SK-N-SH (cell line): ENCODE data around the gene SEMA4B. TPM values are rescaled to one million over a fixed set of nuclear protein-coding genes. Genes with fewer than 3 reads are reported as not detected.

Source experiments
- CTCF ChIA-PET: fragments of 300-600, 350-600 bp; formaldehyde crosslinking; extraction: SDS; loops from one replicate; lab custom pipeline; 2021; lab: Yijun Ruan, JAX
- POLR2A ChIA-PET: fragments of 350-600 bp; sonication (Branson Sonifier 250); formaldehyde crosslinking; extraction: SDS; loops from one replicate; lab custom pipeline; 2020; ENCODE audit warnings: antibody characterized with exemption, inconsistent platforms; lab: Yijun Ruan, JAX
- DNase-seq: peaks from one replicate; pipeline ENCODE4 v3.0.0; 2012
- H2AFZ ChIP-seq: fragments of 200-600 bp; sonication (generic); 2 replicates; pipeline ENCODE4 v1.8.1; 2016; ENCODE audit warnings: antibody characterized with exemption, mild to moderate bottlenecking, low read depth
- H3F3A ChIP-seq: fragments of 200-600 bp; sonication (generic); replicated peaks from 2 replicates; pipeline ENCODE3; 2016; ENCODE audit warnings: antibody characterized with exemption, mild to moderate bottlenecking; ENCODE audit not compliant: insufficient read depth
- H3K27ac ChIP-seq, 2 experiments: fragments of 200-500 bp in 1 of 2; fragments of 200-600 bp in 1 of 2; sonication (Bioruptor generic) in 1 of 2; sonication (generic), shearing (Covaris generic) in 1 of 2; 2 replicates each; pipeline versions ENCODE4 v1.5.1 to v1.6.1; 2014 to 2016; ENCODE audit warnings: low read depth in 2 of 2, inconsistent platforms in 1 of 2, low read length in 1 of 2, mild to moderate bottlenecking in 1 of 2, mixed read lengths in 1 of 2
- H3K27me3 ChIP-seq: fragments of 200-600 bp; sonication (generic), shearing (Covaris generic); 2 replicates; pipeline ENCODE4 v1.6.1; 2016; ENCODE audit warnings: mixed run types; ENCODE audit not compliant: insufficient read depth
- H3K36me3 ChIP-seq, 2 experiments: fragments of 200-500 bp in 1 of 2; fragments of 200-600 bp in 1 of 2; sonication (Bioruptor generic) in 1 of 2; sonication (generic) in 1 of 2; replicated peaks in 1 of 2; 2 replicates each; pipeline versions ENCODE3 to v1.5.1; 2014 to 2016; ENCODE audit warnings: low read length in 1 of 2, mild to moderate bottlenecking in 1 of 2; ENCODE audit not compliant: insufficient read depth in 2 of 2, control insufficient read depth in 1 of 2
- H3K4me1 ChIP-seq, 2 experiments: fragments of 200-500 bp in 1 of 2; fragments of 200-600 bp in 1 of 2; sonication (Bioruptor generic) in 1 of 2; sonication (generic), shearing (Covaris generic) in 1 of 2; 2 replicates each; pipeline versions ENCODE4 v1.5.1 to v1.6.1; 2014 to 2016; ENCODE audit warnings: low read depth in 1 of 2, low read length in 1 of 2, mixed run types in 1 of 2; ENCODE audit not compliant: insufficient read depth in 2 of 2, control insufficient read depth in 1 of 2
- H3K4me2 ChIP-seq: fragments of 200-600 bp; sonication (generic), shearing (Covaris generic); 2 replicates; pipeline ENCODE4 v1.6.1; 2017; ENCODE audit warnings: mixed run types
- H3K4me3 ChIP-seq, 2 experiments: fragments of 200-500 bp in 1 of 2; fragments of 200-600 bp in 1 of 2; sonication (Bioruptor generic) in 1 of 2; sonication (generic), shearing (Covaris generic) in 1 of 2; 2 replicates each; pipeline versions ENCODE4 v1.5.1 to v1.8.1; 2014 to 2016; ENCODE audit warnings: low read depth in 2 of 2, inconsistent platforms in 1 of 2, low read length in 1 of 2, mild to moderate bottlenecking in 1 of 2, mixed read lengths in 1 of 2, moderate library complexity in 1 of 2
- H3K79me2 ChIP-seq: fragments of 200-600 bp; sonication (generic); 2 replicates; pipeline ENCODE4 v1.8.1; 2017; ENCODE audit warnings: mild to moderate bottlenecking; ENCODE audit not compliant: insufficient read depth
- H3K9ac ChIP-seq: fragments of 200-600 bp; sonication (generic); 2 replicates; pipeline ENCODE4 v1.6.1; 2017; ENCODE audit warnings: mixed run types
- H3K9me2 ChIP-seq: fragments of 200-600 bp; sonication (generic); 2 replicates; pipeline ENCODE4 v1.6.1; 2017; ENCODE audit warnings: mixed run types
- H3K9me3 ChIP-seq: fragments of 200-600 bp; sonication (generic); 2 replicates; pipeline ENCODE4 v1.6.1; 2017; ENCODE audit warnings: mixed run types, mild to moderate bottlenecking, moderate library complexity
- H4K20me1 ChIP-seq: fragments of 200-600 bp; sonication (generic); 2 replicates; pipeline ENCODE4 v1.6.1; 2017; ENCODE audit warnings: mild to moderate bottlenecking, mixed run types; ENCODE audit not compliant: insufficient read depth
- EZH2phosphoT487 ChIP-seq: fragments of 200-600 bp; sonication (generic); IDR thresholded peaks from 2 replicates; pipeline ENCODE4 v1.6.1; 2017; ENCODE audit warnings: low read depth, mixed run types, mild to moderate bottlenecking, antibody characterized with exemption, moderate library complexity, borderline replicate concordance
- FOXJ3 ChIP-seq: sonication (generic); formaldehyde crosslinking; IDR thresholded peaks from 2 replicates; pipeline ENCODE4 v1.5.1; 2020; ENCODE audit warnings: mild to moderate bottlenecking, missing genetic modification reagents
- FOXM1 ChIP-seq: IDR thresholded peaks from 2 replicates; pipeline ENCODE4 v1.4.0; 2012; ENCODE audit warnings: low read depth, mild to moderate bottlenecking
- GATA2 ChIP-seq: sonication (generic); formaldehyde crosslinking; IDR thresholded peaks from 2 replicates; pipeline ENCODE4 v1.5.0; 2020; ENCODE audit warnings: mild to moderate bottlenecking, missing genetic modification reagents
- NFIC ChIP-seq: IDR thresholded peaks from 2 replicates; pipeline ENCODE4 v1.4.0; 2012; ENCODE audit warnings: borderline replicate concordance
- NRF1 ChIP-seq: IDR thresholded peaks from 2 replicates; pipeline ENCODE4 v1.6.1; 2012; ENCODE audit warnings: low read depth, mild to moderate bottlenecking, low read length
- RCOR1 ChIP-seq: fragments of 150-350 bp; IDR thresholded peaks from 2 replicates; pipeline ENCODE4 v1.6.1; 2017; ENCODE audit warnings: antibody characterized with exemption, low read length
- REST ChIP-seq: IDR thresholded peaks from 2 replicates; pipeline ENCODE4 v1.6.1; 2012; ENCODE audit warnings: mild to moderate bottlenecking, low read depth, low read length, moderate library complexity
- RFX5 ChIP-seq: IDR thresholded peaks from 2 replicates; pipeline ENCODE4 v1.6.1; 2012; ENCODE audit warnings: mild to moderate bottlenecking, improper control_type of control experiment, low read length
- RXRA ChIP-seq: IDR thresholded peaks from 2 replicates; pipeline ENCODE4 v1.4.0; 2012; ENCODE audit warnings: low read depth, mild to moderate bottlenecking, borderline replicate concordance
- TAF1 ChIP-seq: IDR thresholded peaks from 2 replicates; pipeline ENCODE4 v1.6.1; 2012; ENCODE audit warnings: low read depth, mild to moderate bottlenecking, low read length, moderate library complexity, borderline replicate concordance
- TEAD4 ChIP-seq: IDR thresholded peaks from 2 replicates; pipeline ENCODE4 v1.4.0; 2012; ENCODE audit warnings: mild to moderate bottlenecking, borderline replicate concordance; ENCODE audit not compliant: insufficient read depth
- USF1 ChIP-seq: IDR thresholded peaks from 2 replicates; pipeline ENCODE4 v1.4.0; 2012; ENCODE audit warnings: low read depth, borderline replicate concordance
- YY1 ChIP-seq: IDR thresholded peaks from 2 replicates; pipeline ENCODE4 v1.4.0; 2012; ENCODE audit warnings: low read depth, mild to moderate bottlenecking
- WGBS: methylation state at CpG from one replicate; pipeline ENCODE4 v1.1.6; 2017; ENCODE audit warnings: low lambda C conversion rate; 5-methylcytosine and 5-hydroxymethylcytosine counted together
- polyA plus RNA-seq, 3 experiments: library from polyadenylated mRNA; depleted of rRNA; stranded (reverse); fragments of >200 nt; gene quantifications; 2 replicates each; pipeline ENCODE4 v1.2.3, GENCODE V29; 2012
- TF ChIP-seq, protein P1 (sequence below): IDR thresholded peaks from 2 replicates; pipeline ENCODE4 v1.4.0; 2012; ENCODE audit warnings: low read depth
- TF ChIP-seq, protein P2 (sequence below): fragments of 150-350 bp; IDR thresholded peaks from 2 replicates; pipeline ENCODE4 v1.6.1; 2017; ENCODE audit warnings: antibody characterized with exemption, low read length, low read depth, borderline replicate concordance
- TF ChIP-seq, protein P3 (sequence below): fragments of 200-600 bp; sonication (generic); IDR thresholded peaks from 2 replicates; pipeline ENCODE4 v1.6.1; 2017; ENCODE audit warnings: antibody characterized with exemption, mild to moderate bottlenecking, moderate library complexity

SEMA4B gene
- polyA plus RNA-seq, 1 of the 3 experiments (the other 2 are of a cell fraction), result 38.9 TPM

- TF ChIP-seq REST (no peak), NFIC (peak; percentile 77), FOXJ3 (0 out of 2 replicates have a peak, but pooled peaks have one; percentile 28), EZH2phosphoT487 (no peak), TEAD4 (peak; percentile 63), YY1 (no peak)
- TF ChIP-seq, protein P1, sequence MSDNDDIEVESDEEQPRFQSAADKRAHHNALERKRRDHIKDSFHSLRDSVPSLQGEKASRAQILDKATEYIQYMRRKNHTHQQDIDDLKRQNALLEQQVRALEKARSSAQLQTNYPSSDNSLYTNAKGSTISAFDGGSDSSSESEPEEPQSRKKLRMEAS, result peak; percentile 82
- TF ChIP-seq, protein P2, sequence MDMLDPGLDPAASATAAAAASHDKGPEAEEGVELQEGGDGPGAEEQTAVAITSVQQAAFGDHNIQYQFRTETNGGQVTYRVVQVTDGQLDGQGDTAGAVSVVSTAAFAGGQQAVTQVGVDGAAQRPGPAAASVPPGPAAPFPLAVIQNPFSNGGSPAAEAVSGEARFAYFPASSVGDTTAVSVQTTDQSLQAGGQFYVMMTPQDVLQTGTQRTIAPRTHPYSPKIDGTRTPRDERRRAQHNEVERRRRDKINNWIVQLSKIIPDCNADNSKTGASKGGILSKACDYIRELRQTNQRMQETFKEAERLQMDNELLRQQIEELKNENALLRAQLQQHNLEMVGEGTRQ, result no peak
- TF ChIP-seq, protein P3, sequence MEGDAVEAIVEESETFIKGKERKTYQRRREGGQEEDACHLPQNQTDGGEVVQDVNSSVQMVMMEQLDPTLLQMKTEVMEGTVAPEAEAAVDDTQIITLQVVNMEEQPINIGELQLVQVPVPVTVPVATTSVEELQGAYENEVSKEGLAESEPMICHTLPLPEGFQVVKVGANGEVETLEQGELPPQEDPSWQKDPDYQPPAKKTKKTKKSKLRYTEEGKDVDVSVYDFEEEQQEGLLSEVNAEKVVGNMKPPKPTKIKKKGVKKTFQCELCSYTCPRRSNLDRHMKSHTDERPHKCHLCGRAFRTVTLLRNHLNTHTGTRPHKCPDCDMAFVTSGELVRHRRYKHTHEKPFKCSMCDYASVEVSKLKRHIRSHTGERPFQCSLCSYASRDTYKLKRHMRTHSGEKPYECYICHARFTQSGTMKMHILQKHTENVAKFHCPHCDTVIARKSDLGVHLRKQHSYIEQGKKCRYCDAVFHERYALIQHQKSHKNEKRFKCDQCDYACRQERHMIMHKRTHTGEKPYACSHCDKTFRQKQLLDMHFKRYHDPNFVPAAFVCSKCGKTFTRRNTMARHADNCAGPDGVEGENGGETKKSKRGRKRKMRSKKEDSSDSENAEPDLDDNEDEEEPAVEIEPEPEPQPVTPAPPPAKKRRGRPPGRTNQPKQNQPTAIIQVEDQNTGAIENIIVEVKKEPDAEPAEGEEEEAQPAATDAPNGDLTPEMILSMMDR, result no peak
Observed at GRCh38 chr15:90165659-90166489, 35.3 kb upstream of the SEMA4B start (continued).

- no peaks in the 10 kb centered on the region for H3K36me3 ChIP-seq
- no peaks in the 10 kb centered on the region for H3K27me3 ChIP-seq
- POLR2A ChIA-PET, result no interaction called here
- H3K4me1 ChIP-seq, result peaks cover 3 to 9% of the 10 kb centered on the region in 2 experiments; a peak in 2 of 4 replicates
- peaks cover 23% of the 10 kb centered on the region for H3F3A ChIP-seq
- TF ChIP-seq RCOR1 (no peak), RFX5 (no peak), RXRA (no peak), GATA2 (CRISPR knock-in tag) (no peak), TEAD4 (no peak), EZH2phosphoT487 (no peak), YY1 (no peak), FOXM1 (no peak), NRF1 (no peak), USF1 (no peak), TAF1 (no peak)
- TF ChIP-seq, all 33 proteins: peak for 0
- peaks cover 3% of the 10 kb centered on the region; the same call in 1 of the 2 replicates for H4K20me1 ChIP-seq
- CTCF ChIA-PET, result interaction anchor here (1.2 to 1.4 kb wide), 2 partner anchors 52 to 54 kb away, joined by 3 to 6 read pairs; no protein-coding TSS in a partner anchor
- no peak for DNase-seq
- no peak overlapping the region for H2AFZ ChIP-seq
- H3K4me2 ChIP-seq, result no peak overlapping the region
- H3K4me3 ChIP-seq, result no peak overlapping the region
- H3K27ac ChIP-seq, result no peak overlapping the region
- H3K9me3 ChIP-seq, result no peaks in the 10 kb centered on the region
- H3K9me2 ChIP-seq, result no peaks in the 10 kb centered on the region
- H3K79me2 ChIP-seq, result no peaks in the 10 kb centered on the region
- H3K9ac ChIP-seq, result no peak overlapping the region
- WGBS, result 98% methylated on average over 4 of the region's 4 CpGs
Observed at GRCh38 chr15:90167121-90167520, 34.0 kb upstream of the SEMA4B start.
